Brain microvascular endothelial cell (primary cell): ENCODE results near the gene GNB3.
A peak's percentile ranks its signal among the peaks of the same experiment; 100 is the strongest.

ENCODE experiments used
- DNase-seq: peaks from one replicate; pipeline ENCODE4 v3.0.0-alpha.2; 2020
- H3K27ac ChIP-seq: fragments of 250-450 bp; sonication (Bioruptor Pico); 2 replicates; pipeline ENCODE4 v1.5.1; 2020; ENCODE audit warnings: mild to moderate bottlenecking, moderate library complexity
- H3K27me3 ChIP-seq: fragments of 250-450 bp; sonication (Bioruptor Pico); replicated peaks from 2 replicates; pipeline ENCODE4 v1.5.1; 2020; ENCODE audit warnings: mild to moderate bottlenecking
- H3K36me3 ChIP-seq: fragments of 250-450 bp; sonication (Bioruptor Pico); replicated peaks from 2 replicates; pipeline ENCODE4 v1.5.1; 2020; ENCODE audit warnings: mild to moderate bottlenecking
- H3K4me3 ChIP-seq: 2 replicates; pipeline ENCODE4 v1.5.1; 2011; ENCODE audit warnings: low read depth, mild to moderate bottlenecking, control low read depth, low read length, moderate library complexity
- CTCF ChIP-seq: IDR thresholded peaks from 2 replicates; pipeline ENCODE4 v1.5.1; 2011; ENCODE audit warnings: low read depth, mild to moderate bottlenecking, moderate library complexity, low read length, control low read depth, inconsistent platforms; ENCODE audit errors: missing control alignments
- in situ Hi-C: cut with HindIII; loops from 2 replicates; pipeline ENCODE4 v1.10.0; 2017; ENCODE audit warnings: low sequenced_read_pairs, low pct_ligation_motif_present

Gene GNB3

GRCh38 chr12:6843118-6843902 is 2.6 kb downstream of the GNB3 start:
- peak; percentile 16 for TF ChIP-seq CTCF
- Histone ChIP-seq H3K4me3 (no peak overlapping the region), H3K27ac (no peak overlapping the region), H3K27me3 (no peaks in the 10 kb centered on the region), H3K36me3 (peaks cover 59% of the 10 kb centered on the region)
- in situ Hi-C loops, result no loop called here
- no peak for DNase-seq

GRCh38 chr12:6845395-6845794 is 4.7 kb downstream of the GNB3 start:
- Histone ChIP-seq H3K4me3 (no peak overlapping the region), H3K27ac (no peak overlapping the region), H3K27me3 (no peaks in the 10 kb centered on the region), H3K36me3 (peaks cover 39% of the 10 kb centered on the region)
- DNase-seq, result no peak
- in situ Hi-C loops, result no loop called here
- no peak for TF ChIP-seq CTCF

- Histone ChIP-seq H3K4me3 (no peak overlapping the region), H3K27me3 (no peaks in the 10 kb centered on the region), H3K27ac (no peak overlapping the region), H3K36me3 (peaks cover 39% of the 10 kb centered on the region)
- no peak for TF ChIP-seq CTCF
- in situ Hi-C loops, result no loop called here
- no peak for DNase-seq
Observed at GRCh38 chr12:6846316-6846869, 5.7 kb downstream of the GNB3 start.

- Histone ChIP-seq H3K27me3 (no peaks in the 10 kb centered on the region), H3K36me3 (peaks cover 37% of the 10 kb centered on the region), H3K4me3 (no peak overlapping the region), H3K27ac (no peak overlapping the region)
- TF ChIP-seq CTCF, result no peak
- in situ Hi-C loops, result no loop called here
- no peak for DNase-seq
Observed at GRCh38 chr12:6847676-6848075, 7.0 kb downstream of the GNB3 start.

GRCh38 chr12:6849427-6849826 is 8.7 kb downstream of the GNB3 start:
- no peak for TF ChIP-seq CTCF
- no peak for DNase-seq
- H3K27me3 ChIP-seq, result no peaks in the 10 kb centered on the region
- no peak overlapping the region for H3K27ac ChIP-seq
- H3K4me3 ChIP-seq, result no peak overlapping the region
- H3K36me3 ChIP-seq, result peaks cover 25% of the 10 kb centered on the region
- in situ Hi-C loops, result no loop called here
